Measurements from ENCODE around the gene VDR.

Gene VDR

GRCh38 chr12:47909839-47910465 is 5.2 kb upstream of the VDR start:
- H3K27me3 ChIP-seq (ENCODE audit: control insufficient read depth in 1 of 2, insufficient read depth in 1 of 2, low read length in 2 of 2), result peaks cover 20 to 21% of the 10 kb centered on the region in 2 experiments
- WGBS, result 83% methylated on average over 4 of the region's 4 CpGs

GRCh38 chr12:47908738-47909137 is 3.9 kb upstream of the VDR start:
- Histone ChIP-seq H3K27me3 (ENCODE audit: control insufficient read depth in 1 of 2, insufficient read depth in 1 of 2, low read length in 2 of 2) (peaks cover 20 to 21% of the 10 kb centered on the region in 2 experiments), H3K4me3 (ENCODE audit: insufficient read depth in 1 of 2, low read depth in 1 of 2, low read length in 2 of 2) (no peak overlapping the region), H2BK5ac (ENCODE audit: low read depth, low read length, poor library complexity, severe bottlenecking) (no peak overlapping the region), H3K4me1 (ENCODE audit: control insufficient read depth, insufficient read depth, low read depth, low read length) (peaks cover 16% of the 10 kb centered on the region), H3K9ac (ENCODE audit: low read length) (no peak overlapping the region), H2BK12ac (ENCODE audit: low read length in 2 of 2) (no peak overlapping the region), H3K79me1 (replicated peaks; ENCODE audit: low read length, poor library complexity, severe bottlenecking) (no peaks in the 10 kb centered on the region), H3K36me3 (ENCODE audit: control insufficient read depth in 1 of 2, insufficient read depth in 2 of 2, low read depth in 1 of 2, low read length in 2 of 2) (no peaks in the 10 kb centered on the region), H3K4ac (ENCODE audit: low read depth in 1 of 2, low read length in 2 of 2) (no peak overlapping the region), H3K18ac (ENCODE audit: low read depth in 1 of 2, low read length in 2 of 2) (no peak overlapping the region), H3K9me3 (ENCODE audit: control insufficient read depth, low read length) (no peaks in the 10 kb centered on the region), H3K27ac (ENCODE audit: low read length, poor library complexity, severe bottlenecking) (no peak overlapping the region), H3K4me2 (ENCODE audit: low read length, poor library complexity, severe bottlenecking) (no peak overlapping the region), H3K14ac (ENCODE audit: low read length in 2 of 2) (no peak overlapping the region), H3K23ac (ENCODE audit: low read length in 2 of 2) (no peak overlapping the region), H2AK5ac (ENCODE audit: low read length, severe bottlenecking) (no peak overlapping the region), H2BK120ac (ENCODE audit: low read depth, low read length) (no peak overlapping the region), H2BK15ac (ENCODE audit: low read depth, poor library complexity, severe bottlenecking) (no peak overlapping the region), H4K8ac (ENCODE audit: low read length) (no peak overlapping the region), H4K91ac (ENCODE audit: low read length) (no peak overlapping the region), H2AFZ (ENCODE audit: low read depth, low read length) (no peak overlapping the region)
- DNase-seq, result no peak

More at GRCh38 chr12:47909839-47910465, 5.2 kb upstream of the VDR start:
- Histone ChIP-seq H2BK15ac (ENCODE audit: low read depth, poor library complexity, severe bottlenecking) (peak overlapping the region; percentile 44), H2BK120ac (ENCODE audit: low read depth, low read length) (peak overlapping the region; percentile 6), H3K4me2 (ENCODE audit: low read length, poor library complexity, severe bottlenecking) (no peak overlapping the region), H3K4me3 (ENCODE audit: insufficient read depth in 1 of 2, low read depth in 1 of 2, low read length in 2 of 2) (no peak overlapping the region), H3K4ac (ENCODE audit: low read depth in 1 of 2, low read length in 2 of 2) (no peak overlapping the region), H3K9me3 (ENCODE audit: control insufficient read depth, low read length) (peaks cover 2% of the 10 kb centered on the region), H2BK5ac (ENCODE audit: low read depth, low read length, poor library complexity, severe bottlenecking) (no peak overlapping the region), H3K79me1 (replicated peaks; ENCODE audit: low read length, poor library complexity, severe bottlenecking) (no peaks in the 10 kb centered on the region), H4K91ac (ENCODE audit: low read length) (no peak overlapping the region), H2AK5ac (ENCODE audit: low read length, severe bottlenecking) (no peak overlapping the region), H3K4me1 (ENCODE audit: control insufficient read depth, insufficient read depth, low read depth, low read length) (peaks cover 6% of the 10 kb centered on the region), H3K9ac (ENCODE audit: low read length) (no peak overlapping the region), H3K27ac (ENCODE audit: low read length, poor library complexity, severe bottlenecking) (no peak overlapping the region), H3K18ac (ENCODE audit: low read depth in 1 of 2, low read length in 2 of 2) (peak overlapping the region in 1 of 2 experiments; percentile 11), H2BK12ac (ENCODE audit: low read length in 2 of 2) (peak overlapping the region; percentile 1 to 32), H3K23ac (ENCODE audit: low read length in 2 of 2) (no peak overlapping the region), H4K8ac (ENCODE audit: low read length) (no peak overlapping the region), H3K14ac (ENCODE audit: low read length in 2 of 2) (peak overlapping the region in 1 of 2 experiments; percentile 65), H2AFZ (ENCODE audit: low read depth, low read length) (peak overlapping the region; percentile 1), H3K36me3 (ENCODE audit: control insufficient read depth in 1 of 2, insufficient read depth in 2 of 2, low read depth in 1 of 2, low read length in 2 of 2) (no peaks in the 10 kb centered on the region)
- peak; percentile 30 for DNase-seq

GRCh38 chr12:47907851-47908454 is 3.2 kb upstream of the VDR start:
- Histone ChIP-seq H3K4ac (ENCODE audit: low read depth in 1 of 2, low read length in 2 of 2) (no peak overlapping the region), H3K4me1 (ENCODE audit: control insufficient read depth, insufficient read depth, low read depth, low read length) (peaks cover 24% of the 10 kb centered on the region), H4K91ac (ENCODE audit: low read length) (no peak overlapping the region)

GRCh38 chr12:47903927-47904712 is 674 bp downstream of the VDR start:
- no peak overlapping the region for H2BK15ac ChIP-seq (ENCODE audit: low read depth, poor library complexity, severe bottlenecking)
- peaks cover 3% of the 10 kb centered on the region for H3K79me1 ChIP-seq (replicated peaks; ENCODE audit: low read length, poor library complexity, severe bottlenecking)
- H3K9me3 ChIP-seq (ENCODE audit: control insufficient read depth, low read length), result no peaks in the 10 kb centered on the region
- H4K8ac ChIP-seq (ENCODE audit: low read length), result peak overlapping the region; percentile 51
- no peak overlapping the region for H2AK5ac ChIP-seq (ENCODE audit: low read length, severe bottlenecking)
- no peak overlapping the region for H4K91ac ChIP-seq (ENCODE audit: low read length)
- H3K4me2 ChIP-seq (ENCODE audit: low read length, poor library complexity, severe bottlenecking), result peak overlapping the region; percentile 97
- peak overlapping the region; percentile 47 to 88 for H3K4me3 ChIP-seq (ENCODE audit: insufficient read depth in 1 of 2, low read depth in 1 of 2, low read length in 2 of 2)
- H3K18ac ChIP-seq (ENCODE audit: low read depth in 1 of 2, low read length in 2 of 2), result peak overlapping the region; percentile 17 to 79
- H2BK12ac ChIP-seq (ENCODE audit: low read length in 2 of 2), result peak overlapping the region in 1 of 2 experiments; percentile 39
- WGBS, result 10% methylated on average over 7 of the region's 7 CpGs
- H3K4me1 ChIP-seq (ENCODE audit: control insufficient read depth, insufficient read depth, low read depth, low read length), result peaks cover 26% of the 10 kb centered on the region
- peaks cover 20 to 21% of the 10 kb centered on the region in 2 experiments for H3K27me3 ChIP-seq (ENCODE audit: control insufficient read depth in 1 of 2, insufficient read depth in 1 of 2, low read length in 2 of 2)
- peak; percentile 90 for DNase-seq
- H3K27ac ChIP-seq (ENCODE audit: low read length, poor library complexity, severe bottlenecking), result no peak overlapping the region
- peak overlapping the region; percentile 73 for H2AFZ ChIP-seq (ENCODE audit: low read depth, low read length)
- no peak overlapping the region for H2BK5ac ChIP-seq (ENCODE audit: low read depth, low read length, poor library complexity, severe bottlenecking)
- H3K23ac ChIP-seq (ENCODE audit: low read length in 2 of 2), result peak overlapping the region in 1 of 2 experiments; percentile 3
- H2BK120ac ChIP-seq (ENCODE audit: low read depth, low read length), result no peak overlapping the region
- H3K14ac ChIP-seq (ENCODE audit: low read length in 2 of 2), result no peak overlapping the region
- H3K9ac ChIP-seq (ENCODE audit: low read length), result peak overlapping the region; percentile 84
- H3K36me3 ChIP-seq (ENCODE audit: control insufficient read depth in 1 of 2, insufficient read depth in 2 of 2, low read depth in 1 of 2, low read length in 2 of 2), result peaks cover 0 to 15% of the 10 kb centered on the region in 2 experiments
- H3K4ac ChIP-seq (ENCODE audit: low read depth in 1 of 2, low read length in 2 of 2), result peak overlapping the region in 1 of 2 experiments; percentile 9

More at GRCh38 chr12:47907851-47908454, 3.2 kb upstream of the VDR start:
- Histone ChIP-seq H3K14ac (ENCODE audit: low read length in 2 of 2) (no peak overlapping the region), H3K27ac (ENCODE audit: low read length, poor library complexity, severe bottlenecking) (no peak overlapping the region), H3K4me2 (ENCODE audit: low read length, poor library complexity, severe bottlenecking) (no peak overlapping the region), H2AFZ (ENCODE audit: low read depth, low read length) (no peak overlapping the region), H2AK5ac (ENCODE audit: low read length, severe bottlenecking) (no peak overlapping the region), H3K4me3 (ENCODE audit: insufficient read depth in 1 of 2, low read depth in 1 of 2, low read length in 2 of 2) (no peak overlapping the region), H2BK5ac (ENCODE audit: low read depth, low read length, poor library complexity, severe bottlenecking) (no peak overlapping the region), H3K9ac (ENCODE audit: low read length) (no peak overlapping the region), H4K8ac (ENCODE audit: low read length) (no peak overlapping the region), H3K79me1 (replicated peaks; ENCODE audit: low read length, poor library complexity, severe bottlenecking) (no peaks in the 10 kb centered on the region), H2BK120ac (ENCODE audit: low read depth, low read length) (no peak overlapping the region), H3K23ac (ENCODE audit: low read length in 2 of 2) (no peak overlapping the region), H3K36me3 (ENCODE audit: control insufficient read depth in 1 of 2, insufficient read depth in 2 of 2, low read depth in 1 of 2, low read length in 2 of 2) (no peaks in the 10 kb centered on the region), H3K9me3 (ENCODE audit: control insufficient read depth, low read length) (no peaks in the 10 kb centered on the region), H2BK12ac (ENCODE audit: low read length in 2 of 2) (no peak overlapping the region), H2BK15ac (ENCODE audit: low read depth, poor library complexity, severe bottlenecking) (no peak overlapping the region), H3K27me3 (ENCODE audit: control insufficient read depth in 1 of 2, insufficient read depth in 1 of 2, low read length in 2 of 2) (peaks cover 20 to 21% of the 10 kb centered on the region in 2 experiments), H3K18ac (ENCODE audit: low read depth in 1 of 2, low read length in 2 of 2) (no peak overlapping the region)
- WGBS, result 49% methylated on average over 4 of the region's 4 CpGs
- no peak for DNase-seq
